ENCODE measurements around the gene IGFBP2.

- TF ChIP-seq POLR2AphosphoS5 (IDR thresholded peaks at IDR 0.05): no peak
- no peak for TF ChIP-seq CTCF (IDR thresholded peaks at IDR 0.05)
These were observed 771 bp upstream of the IGFBP2 start for GRCh38 chr2:216632346-216632951.

Measured in stomach (tissue), 4 donors.